Adrenal gland (tissue), 12 donors: ENCODE data around the gene DENND5B. TPM values are rescaled to one million over a fixed set of nuclear protein-coding genes. Genes with fewer than 3 reads are reported as not detected.
"Not testable (repeated sequence)": the region's sequence is repeated elsewhere in the genome, so short reads cannot be mapped to it uniquely, and the experiment has no call there.

ENCODE experiments used
- DNase-seq, 7 donors: peaks; one replicate each; pipeline ENCODE4 v3.0.0-alpha.2; 2019 to 2020
- H3K27ac ChIP-seq, 5 donors: fragments of 200-600 bp; sonication (generic) in 4 of 5; 1 replicate in 3 of 5; 2 replicates in 2 of 5; pipeline versions ENCODE4 v1.5.1 to v1.8.0; 2016 to 2020; ENCODE audit warnings: mild to moderate bottlenecking in 1 of 5
- H3K27me3 ChIP-seq: fragments of 200-600 bp; 2 replicates; pipeline ENCODE4 v1.8.0; 2021
- H3K36me3 ChIP-seq, 2 donors: fragments of 200-600 bp; replicated peaks in 1 of 2; 1 replicate in 1 of 2; 2 replicates in 1 of 2; pipeline versions ENCODE4 v1.5.1 to v1.8.0; 2018 to 2022
- H3K4me1 ChIP-seq, 2 donors: fragments of 200-600 bp; replicated peaks in 1 of 2; 1 replicate in 1 of 2; 2 replicates in 1 of 2; pipeline versions ENCODE4 v1.5.1 to v1.8.0; 2018 to 2021
- H3K4me3 ChIP-seq, 4 donors: fragments of 200-600 bp; sonication (generic) in 3 of 4; one replicate each; pipeline ENCODE4 v1.5.1; 2016 to 2018
- H3K9me3 ChIP-seq, 3 donors: fragments of 200-600 bp; sonication (generic) in 1 of 3; replicated peaks in 1 of 3; 1 replicate in 2 of 3; 2 replicates in 1 of 3; pipeline versions ENCODE4 v1.5.1 to v1.8.0; 2016 to 2021
- CTCF ChIP-seq, 6 experiments: fragments of 450-650 bp in 4 of 6; fragments of 200-600 bp in 2 of 6; sonication (generic) in 1 of 6; IDR thresholded peaks; 1 replicate in 5 of 6; 2 replicates in 1 of 6; pipeline versions ENCODE4 v1.5.1 to v1.8.0; 2016 to 2021; ENCODE audit warnings: antibody characterized with exemption in 6 of 6, mild to moderate bottlenecking in 2 of 6, moderate library complexity in 1 of 6
- POLR2A ChIP-seq, 2 donors: fragments of 450-650 bp; IDR thresholded peaks; one replicate each; pipeline ENCODE4 v1.6.1; 2017; ENCODE audit warnings: antibody characterized with exemption in 2 of 2, mild to moderate bottlenecking in 2 of 2, moderate library complexity in 1 of 2
- WGBS, 4 donors: extraction: QIAGEN DNeasy Blood & Tissue Kit in 2 of 4; methylation state at CpG; one replicate each; pipeline versions ENCODE4 v1.1.5 to v1.1.7; 2013 to 2017; 5-methylcytosine and 5-hydroxymethylcytosine counted together
- intact Hi-C, 2 donors: fragments of 100-400 bp; cut with DNase I; formaldehyde crosslinking; loops; one replicate each; pipeline versions ENCODE4 v1.14.1 to v1.15.0; 2022 to 2023
- polyA plus RNA-seq, 3 donors: library from polyadenylated mRNA; stranded (reverse); fragments of 200-250 nt in 2 of 3; fragments of 350-450 nt in 1 of 3; fragmentation: Illumina TruSeq in 1 of 3; extraction: RNeasy Lipid Tissue Mini Kit (QIAGEN cat#74804) in 1 of 3; gene quantifications; one replicate each; pipeline ENCODE4 v1.2.3, GENCODE V29; 2013 to 2014
- total RNA-seq, 9 donors: library from RNA; depleted of rRNA in 4 of 9; stranded (reverse); fragments of >200 nt in 4 of 9; fragments of 120-200 nt in 1 of 9; fragmentation: NEBNext Ultra II Directional in 1 of 9; extraction: Animal tissue kit (Norgen Biotek cat#: 25700) in 1 of 9; gene quantifications; one replicate each; pipeline versions ENCODE4 v1.1.0 to v1.2.4, GENCODE V29; 2013 to 2023
- donor health status: healthy with polysubstance abuse.
- donor health status: Bipolar disorder and iron deficiency.
- donor health status: DM: yes; HTN: yes; CAD: no.
- donor health status: DM: no; HTN: no; CAD: no.
- donor health status: DM: no; HTN: no; CAD: no.
- donor health status: DM: yes; HTN: yes; CAD: no.

The DENND5B gene
- total and polyA plus RNA-seq, 12 donors, result 4.2 to 32.5 (median 23.0) TPM

- no peak overlapping the region for H3K4me3 ChIP-seq
- H3K27ac ChIP-seq, result no peak overlapping the region
- no peaks in the 10 kb centered on the region for H3K9me3 ChIP-seq
- DNase-seq, result no peak
- no peaks in the 10 kb centered on the region for H3K4me1 ChIP-seq
- WGBS, 4 donors, result 88 to 93% (median 90%) methylated on average over 4 of the region's 4 CpGs
- TF ChIP-seq CTCF (IDR thresholded peaks at IDR 0.05) (no peak), POLR2A (IDR thresholded peaks at IDR 0.05) (no peak)
- H3K27me3 ChIP-seq, result no peaks in the 10 kb centered on the region
- intact Hi-C loops, result no loop called here
- peaks cover 0 to 31% of the 10 kb centered on the region in 2 donors for H3K36me3 ChIP-seq
Measured at GRCh38 chr12:31388713-31389112, 202.2 kb downstream of the DENND5B start.

- Histone ChIP-seq H3K36me3 (peaks cover 0 to 31% of the 10 kb centered on the region in 2 donors), H3K27ac (no peak overlapping the region), H3K27me3 (no peaks in the 10 kb centered on the region), H3K4me3 (no peak overlapping the region), H3K4me1 (no peaks in the 10 kb centered on the region), H3K9me3 (no peaks in the 10 kb centered on the region)
- intact Hi-C loops, result no loop called here
- WGBS, 4 donors, result 80 to 86% (median 83%) methylated on average over 8 of the region's 8 CpGs
- DNase-seq, result peak in 2 of 7 donors; percentile 8 to 33
- TF ChIP-seq POLR2A (IDR thresholded peaks at IDR 0.05) (no peak), CTCF (IDR thresholded peaks at IDR 0.05) (no peak)
Measured at GRCh38 chr12:31387466-31387865, 203.5 kb downstream of the DENND5B start.

- no peak for TF ChIP-seq POLR2A (IDR thresholded peaks at IDR 0.05)
- no peak for TF ChIP-seq CTCF (IDR thresholded peaks at IDR 0.05)
- WGBS, 4 donors, result 67 to 76% (median 73%) methylated on average over 2 of the region's 2 CpGs
- no peaks in the 10 kb centered on the region for H3K27me3 ChIP-seq
- intact Hi-C loops, result no loop called here
- H3K9me3 ChIP-seq, result no peaks in the 10 kb centered on the region
- DNase-seq, result no peak
- no peak overlapping the region for H3K27ac ChIP-seq
- no peaks in the 10 kb centered on the region for H3K4me1 ChIP-seq
- peaks cover 0 to 31% of the 10 kb centered on the region in 2 donors for H3K36me3 ChIP-seq
- H3K4me3 ChIP-seq, result no peak overlapping the region
Measured at GRCh38 chr12:31387011-31387410, 203.9 kb downstream of the DENND5B start.

GRCh38 chr12:31386364-31386777 lies 204.6 kb downstream of the DENND5B start:
- intact Hi-C loops, result no loop called here
- Histone ChIP-seq H3K27me3 (no peaks in the 10 kb centered on the region), H3K9me3 (no peaks in the 10 kb centered on the region), H3K4me1 (no peaks in the 10 kb centered on the region), H3K27ac (no peak overlapping the region), H3K36me3 (peaks cover 0 to 28% of the 10 kb centered on the region in 2 donors), H3K4me3 (no peak overlapping the region)
- TF ChIP-seq CTCF (IDR thresholded peaks at IDR 0.05) (no peak), POLR2A (IDR thresholded peaks at IDR 0.05) (no peak)
- peak in 2 of 7 donors; percentile 2 for DNase-seq
- WGBS, 4 donors, result 67 to 80% (median 69%) methylated on average over 2 of the region's 2 CpGs

- H3K4me1 ChIP-seq, H3K4me3 ChIP-seq, H3K9me3 ChIP-seq, H3K27me3 ChIP-seq, intact Hi-C loops, H3K36me3 ChIP-seq, H3K27ac ChIP-seq, DNase-seq: not testable (repeated sequence)
- WGBS, 4 donors, result 81 to 91% (median 84%) methylated on average over 8 of the region's 8 CpGs
Measured at GRCh38 chr12:31377210-31377609, 213.7 kb downstream of the DENND5B start.

GRCh38 chr12:31375422-31375821 lies 215.5 kb downstream of the DENND5B start:
- H3K27ac ChIP-seq, H3K27me3 ChIP-seq, H3K4me1 ChIP-seq, intact Hi-C loops, H3K4me3 ChIP-seq, H3K9me3 ChIP-seq, DNase-seq, H3K36me3 ChIP-seq: not testable (repeated sequence)
- WGBS, 4 donors, result 74 to 81% (median 80%) methylated on average over 6 of the region's 6 CpGs
